Stimulated activated CD4-positive, alpha-beta T cell treated with anti-CD3 and anti-CD28 coated beads, Interleukin-1b, Interleukin-23, amount 100 ng/mL, for 24 hours (primary cell): ENCODE results near the gene NECAP2.
"Not testable (repeated sequence)": the region's sequence is repeated elsewhere in the genome, so short reads cannot be mapped to it uniquely, and the experiment has no call there.

Experiments used
- DNase-seq, 4 experiments: peaks; one replicate each; pipeline ENCODE4 v3.0.0-alpha.2; 2020; ENCODE audit warnings: low read depth in 4 of 4, low spot score in 1 of 4

The NECAP2 gene

DNA sequence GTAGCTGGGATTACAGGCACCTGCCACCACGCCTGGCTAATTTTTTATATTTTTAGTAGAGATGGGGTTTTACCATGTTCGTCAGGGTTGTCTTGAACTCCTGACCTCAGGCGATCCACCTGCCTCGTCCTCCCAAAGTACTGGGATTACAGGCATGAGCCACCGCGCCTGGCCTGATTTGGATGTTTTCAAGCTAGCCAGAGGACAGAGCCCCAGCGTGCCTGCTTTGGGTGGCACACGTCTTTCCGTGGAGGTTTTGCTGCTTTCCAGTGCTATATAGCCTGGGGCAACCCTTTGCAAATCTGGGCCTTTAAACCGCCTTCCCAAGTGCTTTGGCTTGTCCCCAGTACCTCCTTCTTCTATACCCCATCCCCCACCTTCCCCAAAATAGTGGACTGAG, 15.6 kb downstream of the NECAP2 start:
- not testable (repeated sequence) for DNase-seq

DNA sequence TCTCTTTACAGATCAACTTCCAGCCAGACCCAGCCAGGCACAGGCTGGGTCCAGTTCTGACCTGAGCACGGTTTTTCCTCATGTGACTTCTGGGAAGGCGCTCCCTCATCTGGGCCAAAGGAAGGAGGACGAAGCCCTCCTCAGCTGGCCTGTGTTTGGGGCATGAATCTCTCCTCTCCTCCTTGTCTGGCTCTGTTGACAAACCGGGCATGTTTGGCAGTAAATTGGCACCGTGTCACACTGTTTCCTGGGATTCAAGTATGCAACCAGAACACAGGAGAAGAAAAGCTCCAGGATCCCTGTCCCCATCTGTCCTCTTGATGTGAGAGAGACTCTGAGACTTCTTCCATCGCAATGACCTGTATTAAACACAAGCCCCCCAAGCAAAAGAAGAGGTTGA, 18.3 kb downstream of the NECAP2 start:
- DNase-seq = no peak

DNA sequence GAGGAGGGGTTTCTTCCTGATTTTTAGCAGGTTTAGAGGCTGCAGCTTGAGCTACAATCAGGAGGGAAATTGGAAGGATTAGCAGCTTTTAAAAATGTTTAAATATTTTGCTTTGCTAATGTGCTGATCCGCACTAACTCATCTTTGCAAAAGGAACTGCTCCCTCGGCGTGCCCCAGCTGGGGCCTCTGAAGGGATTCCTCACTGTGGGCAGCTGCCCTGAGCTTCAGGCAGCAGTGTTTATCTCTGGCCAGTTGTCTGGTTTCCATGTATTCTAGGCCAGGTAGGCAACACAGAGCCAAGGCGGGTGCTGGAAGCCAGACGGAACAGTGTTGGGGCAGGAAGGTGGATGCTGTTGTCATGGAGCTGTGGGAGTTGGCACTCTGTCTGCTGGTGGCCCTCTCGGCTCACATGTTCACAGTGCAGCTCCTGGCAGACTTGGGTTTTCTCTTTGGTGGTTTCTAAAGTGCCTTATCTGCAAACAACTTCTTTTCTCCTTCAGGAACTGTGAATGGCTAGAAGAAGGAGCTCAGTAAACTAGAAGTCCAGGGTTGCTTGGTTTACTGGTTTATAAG, 18.9 kb downstream of the NECAP2 start:
- no peak for DNase-seq

DNA sequence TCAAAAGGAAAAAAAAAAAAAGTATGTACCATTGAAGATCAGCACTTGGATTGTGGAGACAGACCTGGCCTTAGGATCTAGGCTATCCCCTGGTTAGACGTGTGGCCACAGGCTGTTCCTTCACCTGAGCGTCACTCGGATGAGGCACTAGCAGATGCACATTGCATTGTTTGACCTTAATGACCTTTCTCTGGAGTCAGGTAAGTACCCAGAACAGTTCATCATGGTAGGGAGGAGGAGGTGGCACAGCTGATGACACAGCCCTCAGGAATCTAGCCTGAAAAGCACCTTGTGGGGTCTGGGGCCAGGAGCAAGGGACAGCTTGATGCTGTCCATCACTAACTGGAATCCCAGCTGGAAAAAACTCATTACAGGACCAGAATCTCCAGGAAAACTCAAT, 21.2 kb downstream of the NECAP2 start:
- DNase-seq = no peak

DNA sequence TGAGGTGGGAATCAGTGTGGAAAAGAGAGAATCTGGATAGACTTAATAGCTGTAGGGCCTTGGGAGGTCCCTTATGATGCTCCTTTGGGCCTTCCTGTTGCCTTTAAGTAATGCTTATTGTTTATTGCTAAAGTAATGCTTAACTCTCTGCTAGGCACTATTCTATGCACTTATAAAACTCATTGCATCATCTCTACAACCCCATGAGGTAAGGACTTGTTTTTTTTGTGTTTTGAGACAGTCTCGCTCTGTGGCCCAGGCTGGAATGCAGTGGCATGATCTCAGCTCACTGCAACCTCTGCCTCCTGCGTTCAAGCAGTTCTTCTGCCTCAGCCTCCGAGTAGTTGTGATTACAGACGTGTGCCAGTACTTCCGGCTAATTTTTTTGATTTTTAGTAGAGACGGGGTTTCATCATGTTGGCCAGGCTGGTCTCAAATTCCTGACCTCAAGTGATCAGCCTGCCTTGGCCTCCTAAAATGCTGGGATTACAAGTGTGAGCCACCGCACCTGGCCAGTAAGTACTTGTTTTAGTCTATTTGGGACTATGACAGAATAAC, 22.3 kb downstream of the NECAP2 start:
- no peak for DNase-seq

DNA sequence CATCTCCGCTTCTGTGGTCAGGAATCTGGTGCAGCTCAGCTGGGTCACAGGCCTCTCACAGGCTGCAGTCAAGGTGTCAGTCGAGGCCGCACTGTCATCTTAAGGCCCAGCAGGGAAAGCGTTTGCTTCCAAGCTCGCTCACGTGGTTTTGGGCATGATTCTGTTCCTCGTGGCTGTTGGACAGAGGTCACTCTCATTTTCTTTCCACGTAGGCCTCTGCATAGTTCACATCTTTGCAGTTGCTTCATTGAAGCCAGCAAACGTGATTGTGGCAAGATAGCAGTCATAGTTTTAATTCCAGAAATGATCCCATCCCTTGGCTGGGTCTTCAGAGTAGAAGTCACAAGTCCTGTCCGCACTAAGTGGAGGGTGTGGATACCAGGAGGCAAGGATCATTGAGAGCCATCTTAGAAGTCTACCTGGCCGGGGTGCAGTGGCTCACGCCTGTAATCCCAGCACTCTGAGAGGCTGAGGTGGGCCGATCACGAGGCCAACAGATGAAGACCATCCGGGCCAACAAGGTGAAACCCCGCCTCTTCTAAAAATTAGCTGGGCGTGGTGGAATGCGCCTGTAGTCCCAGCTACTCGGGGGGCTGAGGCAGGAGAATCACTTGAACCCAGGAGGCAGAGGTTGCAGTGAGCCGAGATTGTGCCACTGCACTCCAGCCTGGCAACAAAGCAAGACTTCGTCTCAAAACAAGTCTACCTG, 24.5 kb downstream of the NECAP2 start:
- DNase-seq = no peak

DNA sequence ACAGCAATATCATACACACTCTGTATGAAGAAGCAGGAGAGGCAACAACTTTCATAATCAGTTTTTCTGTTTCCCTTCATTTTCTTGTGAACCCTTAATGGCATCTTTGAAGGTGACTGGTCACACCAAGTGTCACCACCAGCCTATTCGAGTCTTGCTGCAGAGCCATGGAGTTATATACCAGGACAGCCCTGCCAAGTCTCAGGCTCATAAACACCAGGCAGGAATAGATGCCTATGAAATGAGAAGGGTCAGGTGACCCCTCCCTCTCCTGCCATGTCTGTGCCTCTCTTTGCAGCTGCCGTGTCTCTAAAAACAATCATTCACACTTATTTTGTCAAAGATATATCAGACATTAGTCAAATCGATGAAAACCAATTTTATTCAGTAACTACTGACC, 28.0 kb downstream of the NECAP2 start:
- no peak for DNase-seq

DNA sequence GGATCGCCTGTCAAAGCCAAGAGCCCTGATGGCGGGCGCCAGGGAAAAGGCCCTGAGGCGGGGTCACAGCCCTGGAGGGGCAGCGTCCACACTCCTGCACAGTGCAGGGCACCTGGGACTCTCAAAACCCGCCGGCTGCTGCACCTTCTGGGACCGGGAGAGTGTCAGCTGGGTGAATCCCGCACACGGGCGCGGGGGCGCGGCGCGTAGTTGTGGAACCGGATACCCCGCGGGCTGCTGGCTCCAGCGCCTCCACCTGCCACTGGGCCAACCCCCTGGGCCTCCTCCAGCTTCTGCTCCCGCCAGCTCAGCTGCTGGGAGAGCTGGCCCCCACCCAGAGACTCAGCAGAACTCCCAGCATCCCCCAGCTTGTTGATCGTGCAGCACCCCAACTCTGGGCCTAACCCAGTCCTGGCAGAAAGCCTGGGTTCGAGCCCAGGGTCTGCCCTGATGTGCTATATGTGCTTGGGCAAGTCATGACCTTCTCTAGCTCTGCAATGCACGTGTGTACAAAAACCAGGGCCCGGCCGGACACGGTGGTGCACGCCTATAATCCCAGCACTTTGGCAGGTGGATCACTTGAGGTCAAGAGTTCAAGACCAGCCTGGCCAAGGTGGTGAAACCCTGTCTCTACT, 33.8 kb downstream of the NECAP2 start:
- no peak for DNase-seq

DNA sequence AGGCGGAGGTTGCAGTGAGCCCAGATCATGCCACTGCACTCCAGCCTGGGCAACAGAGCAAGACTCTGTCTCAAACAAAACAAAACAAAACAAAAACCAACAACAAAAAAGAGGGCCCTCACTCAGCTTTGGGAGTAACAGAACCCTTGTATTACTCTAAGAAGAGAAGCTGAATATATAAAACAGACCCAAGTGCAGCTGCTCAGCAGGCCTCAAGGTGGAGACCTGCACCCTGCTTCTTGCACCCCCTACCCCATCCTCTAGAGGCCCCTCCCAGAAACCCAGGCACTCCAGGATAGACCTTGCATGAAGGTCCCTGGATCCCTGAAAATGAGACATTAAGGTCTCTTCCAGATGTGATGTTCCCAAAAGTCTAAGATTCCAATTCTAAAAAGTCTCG, 34.4 kb downstream of the NECAP2 start:
- not testable (repeated sequence) for DNase-seq

DNA sequence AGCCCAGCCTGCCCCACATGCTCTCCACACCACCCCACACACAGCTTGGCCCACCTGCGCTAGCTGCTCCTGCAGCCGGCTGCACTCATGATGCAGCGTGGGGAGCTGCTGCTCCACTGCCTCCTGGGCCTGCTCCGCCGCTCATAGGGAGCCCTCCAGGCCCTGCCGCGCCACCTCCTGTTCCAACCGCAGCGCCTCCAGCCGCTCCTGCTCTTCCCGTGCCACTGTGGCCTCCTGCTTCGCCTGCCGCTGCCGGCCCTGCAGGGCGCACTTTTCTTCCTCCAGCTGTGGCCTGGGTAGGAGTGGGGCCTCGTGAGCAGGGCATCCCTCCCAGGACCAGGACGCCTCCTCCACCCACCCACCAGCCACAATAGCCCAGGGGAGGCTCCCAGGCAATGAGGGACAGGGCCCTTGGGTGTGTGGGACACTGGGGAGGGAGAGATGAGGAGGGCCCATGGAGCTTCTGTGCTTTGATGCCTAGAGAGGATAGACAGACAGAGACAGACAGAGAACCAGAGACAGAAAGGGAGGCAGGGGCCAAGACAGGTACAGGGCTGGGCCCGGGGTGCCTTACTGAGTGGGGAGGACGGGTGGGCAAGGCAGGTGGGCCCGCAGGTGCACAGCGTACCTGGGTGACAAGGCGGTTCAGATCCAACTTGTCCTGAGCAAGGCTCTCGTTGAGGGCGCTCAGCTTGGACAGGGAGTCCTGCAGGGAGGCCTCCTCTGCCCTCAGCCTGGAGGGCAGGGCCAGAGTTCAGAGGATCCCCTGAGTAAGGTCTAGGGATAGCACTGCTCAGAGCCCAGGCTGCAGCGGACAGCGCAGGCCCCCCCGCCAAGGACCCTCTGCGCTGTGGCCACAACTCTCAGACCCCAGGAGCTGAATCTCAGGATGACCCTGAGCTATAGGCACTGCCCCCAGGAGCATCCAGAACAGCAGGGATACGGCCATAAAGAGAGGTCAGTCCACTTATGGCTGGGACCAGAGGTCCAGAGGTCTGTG, 35.5 kb downstream of the NECAP2 start:
- DNase-seq = not testable (repeated sequence)

DNA sequence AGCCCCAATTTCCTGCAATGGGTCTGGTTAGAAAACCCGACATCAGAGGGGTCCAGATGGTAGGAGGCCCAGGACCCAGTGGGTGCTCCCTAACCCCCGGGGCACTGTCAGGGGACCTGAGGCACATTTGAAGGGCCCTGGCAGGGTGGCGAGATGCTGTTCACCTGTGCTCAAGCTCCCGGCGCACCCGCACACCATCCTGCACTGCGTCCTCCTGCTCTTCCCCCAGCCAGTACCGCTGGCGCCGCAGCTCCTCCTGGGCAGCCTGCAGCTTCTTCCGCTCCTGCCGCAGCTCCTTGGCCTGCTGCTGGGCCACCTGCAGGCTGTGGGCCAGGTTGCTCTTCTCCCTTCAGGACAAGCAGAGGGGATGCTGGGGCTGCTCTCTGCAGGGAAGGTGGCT, 37.6 kb downstream of the NECAP2 start:
- no peak for DNase-seq

DNA sequence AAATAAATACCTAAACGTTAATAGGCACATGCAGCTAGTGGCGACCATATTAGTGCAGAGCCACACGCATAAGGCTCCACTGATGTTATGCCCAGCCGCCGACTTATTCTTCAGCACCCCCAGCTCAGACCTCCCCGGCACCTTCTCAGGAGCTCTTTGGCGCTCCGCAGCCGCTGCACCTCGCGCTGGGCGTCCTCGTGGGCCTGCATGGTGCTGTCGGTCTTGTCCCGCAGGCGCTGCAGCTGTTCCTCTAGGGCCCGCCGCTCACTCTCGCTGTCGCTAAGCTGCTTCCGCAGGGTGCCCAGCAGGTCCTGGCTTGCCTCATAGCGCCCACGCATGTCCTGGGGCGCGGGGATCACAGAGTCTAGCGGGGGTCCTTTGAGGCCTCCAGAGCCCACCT, 42.6 kb downstream of the NECAP2 start:
- DNase-seq = not testable (repeated sequence)

DNA sequence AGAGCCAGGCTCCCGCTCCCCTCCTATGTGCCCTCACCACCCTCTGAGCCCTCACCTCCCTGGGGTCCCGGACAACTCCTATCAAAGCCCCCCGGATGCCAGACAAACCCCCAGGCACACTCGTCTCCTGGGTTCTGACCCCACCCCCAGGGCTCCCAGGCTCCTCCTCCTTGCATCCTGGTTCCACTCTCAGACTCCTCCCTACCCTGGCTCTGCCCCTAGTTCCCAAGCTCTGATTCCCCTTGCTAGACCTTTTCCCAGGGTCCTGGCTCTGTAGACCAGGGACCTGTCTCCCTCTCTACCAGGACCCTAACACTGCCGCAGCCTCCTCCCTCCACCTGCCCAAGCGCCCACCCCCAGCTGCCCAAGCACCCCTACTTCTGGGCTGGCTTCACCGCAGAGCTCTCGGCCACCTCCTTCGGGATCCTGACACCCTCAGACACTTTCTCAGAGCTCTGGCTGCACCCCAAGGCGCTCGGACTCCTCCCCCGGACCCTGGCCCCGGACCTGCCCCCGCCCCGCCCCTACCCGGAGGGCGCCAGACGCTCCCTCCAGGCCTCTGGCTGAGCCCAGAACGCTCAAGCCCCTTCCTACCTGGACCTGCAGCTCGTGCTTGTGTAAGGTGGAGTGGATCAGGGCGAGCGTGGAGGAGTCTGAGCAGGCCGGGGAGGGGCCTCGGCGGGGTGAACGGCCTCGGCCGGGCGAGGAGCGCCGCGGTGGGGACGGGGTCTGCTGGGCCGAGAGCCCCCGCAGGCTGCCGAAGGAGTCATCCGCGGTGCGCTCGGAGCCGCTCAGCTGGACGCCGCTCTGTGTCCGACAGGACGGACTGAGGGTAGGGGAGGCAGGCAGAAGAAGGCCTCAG, 43.3 kb downstream of the NECAP2 start:
- not testable (repeated sequence) for DNase-seq

DNA sequence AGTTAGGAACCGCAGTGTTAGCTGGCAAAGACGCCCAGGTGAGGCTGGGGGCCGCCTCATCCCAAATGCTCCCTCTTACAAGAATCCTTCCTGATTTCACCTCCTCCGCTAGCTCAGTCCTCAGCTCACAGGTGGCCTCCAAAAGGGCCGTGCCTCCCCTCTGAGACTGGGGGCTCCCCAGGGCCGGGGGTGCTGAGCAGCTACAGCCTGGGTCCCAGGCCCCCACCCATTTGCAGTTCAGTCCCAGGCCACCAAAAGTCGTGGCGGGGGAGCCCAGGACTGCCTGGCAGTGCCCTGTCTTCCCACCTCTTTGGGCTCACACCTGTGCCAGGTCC, 43.9 kb downstream of the NECAP2 start:
- DNase-seq = no peak

DNA sequence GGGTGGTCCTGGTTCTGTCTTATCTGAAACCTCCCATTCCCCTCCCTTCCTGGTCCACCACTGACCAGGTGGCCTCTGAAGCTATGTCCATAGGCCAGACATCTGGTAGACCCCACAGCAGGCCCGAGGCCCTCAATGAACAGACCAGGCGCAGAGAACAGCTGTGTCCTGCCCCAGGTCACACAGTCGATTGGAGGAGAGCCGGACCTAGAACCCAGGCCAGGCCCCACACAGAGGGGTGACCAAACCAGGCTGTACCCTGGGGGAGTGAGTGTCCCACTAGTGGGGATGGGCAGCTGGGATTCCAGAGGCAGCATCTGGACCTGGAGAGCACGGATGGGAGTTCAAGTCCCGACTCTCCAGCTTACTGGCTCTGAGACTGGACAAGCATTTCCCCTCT, 44.4 kb downstream of the NECAP2 start:
- no peak for DNase-seq

DNA sequence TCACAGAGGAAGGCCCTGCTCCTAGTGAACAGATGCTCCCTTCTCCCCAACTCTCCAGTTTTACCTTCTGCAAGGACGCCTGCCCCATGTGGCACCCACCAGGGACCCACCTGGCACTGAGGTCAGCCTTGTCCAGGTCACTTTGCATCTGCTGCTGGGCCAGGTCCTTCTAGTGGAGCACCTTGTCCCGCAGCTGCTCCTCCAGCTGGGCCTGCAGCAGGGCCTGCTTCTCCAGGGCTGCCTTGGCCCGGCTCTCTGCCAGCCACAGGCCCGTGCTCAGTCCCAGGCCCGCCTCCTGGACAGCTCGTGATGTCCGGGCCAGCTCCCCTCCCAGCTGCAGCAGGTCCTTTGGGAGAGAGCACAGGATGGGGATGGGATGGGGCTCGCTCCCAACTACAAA, 45.8 kb downstream of the NECAP2 start:
- not testable (repeated sequence) for DNase-seq

DNA sequence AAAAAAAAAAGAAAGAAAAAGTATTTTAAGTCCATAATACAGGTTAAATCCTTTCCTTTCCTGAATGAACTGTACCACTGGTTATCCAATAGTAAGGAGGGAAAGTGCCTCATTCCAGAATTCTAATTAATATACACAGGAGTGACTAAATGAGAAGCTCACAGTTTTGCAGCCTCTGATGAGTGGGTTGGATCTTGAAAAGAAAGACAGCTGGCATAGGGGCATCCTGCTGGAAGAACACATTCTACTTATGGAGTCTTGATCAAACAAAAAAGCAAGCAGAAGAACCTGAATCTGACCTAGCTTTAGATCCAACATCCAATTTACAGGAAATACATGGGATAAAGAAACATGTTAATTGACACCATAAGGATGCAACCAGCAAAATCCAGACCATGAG, 46.5 kb downstream of the NECAP2 start:
- DNase-seq = not testable (repeated sequence)

DNA sequence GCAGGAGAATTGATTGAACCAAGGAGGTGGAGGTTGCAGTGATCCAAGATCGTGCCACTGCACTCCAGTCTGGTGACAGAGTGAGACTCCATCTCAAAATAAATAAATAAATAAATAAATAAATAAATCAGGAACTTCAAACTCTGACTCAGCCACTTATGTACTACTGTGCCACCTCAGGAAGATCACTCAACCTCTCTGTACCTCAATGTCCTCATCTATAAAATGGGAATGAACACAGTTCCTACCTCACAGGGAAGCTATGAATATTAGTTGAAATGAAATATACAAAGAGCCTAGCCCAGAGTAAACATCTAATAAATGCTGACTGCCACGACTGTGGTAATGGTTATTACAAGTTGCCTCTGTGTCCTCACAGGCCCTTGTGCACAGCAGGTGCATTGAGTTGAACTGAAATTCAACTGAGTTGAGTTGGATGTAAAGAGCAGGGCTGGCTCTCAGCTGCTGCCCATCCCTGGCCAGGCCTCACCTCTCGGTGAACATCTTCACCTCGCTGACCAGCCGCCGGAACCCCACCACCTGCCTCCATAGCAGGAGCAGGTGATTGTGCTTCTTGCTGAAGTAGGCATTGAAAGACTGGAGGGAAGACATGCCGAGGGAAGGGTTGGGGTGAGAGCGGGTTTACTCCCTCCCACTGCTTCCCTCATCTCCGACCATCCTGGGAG, 48.8 kb downstream of the NECAP2 start:
- DNase-seq = not testable (repeated sequence)

DNA sequence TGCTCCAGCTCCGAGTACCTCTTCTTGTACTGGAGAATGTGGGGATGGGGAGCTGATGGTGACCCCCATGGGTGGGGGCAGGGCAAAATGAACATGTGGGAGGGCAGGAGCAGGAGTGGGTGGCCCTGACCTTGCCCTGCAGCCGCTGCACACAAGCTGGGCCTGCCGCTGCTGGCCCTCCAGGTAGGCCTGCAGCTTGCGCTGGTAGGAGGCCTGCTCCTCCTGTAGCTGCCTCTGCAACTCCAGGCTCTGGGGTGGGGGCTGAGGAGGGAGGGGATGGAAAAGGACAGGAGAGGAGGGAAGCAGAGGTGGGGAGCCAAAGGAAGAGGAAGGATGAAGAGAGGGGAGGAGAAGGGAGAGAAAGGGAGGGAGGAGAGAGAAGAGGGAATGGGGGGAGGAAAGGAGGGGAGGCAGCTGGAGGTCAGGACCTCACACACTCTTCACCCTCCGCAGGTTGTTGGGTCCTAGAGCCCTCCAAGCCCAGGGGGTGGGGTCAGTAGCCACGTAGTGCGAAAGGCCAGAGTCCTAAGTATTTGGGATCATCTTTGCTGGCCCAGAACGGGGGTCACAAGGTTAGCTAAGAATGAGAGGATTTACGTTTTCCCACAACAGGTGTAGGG, 50.6 kb downstream of the NECAP2 start:
- DNase-seq = no peak
